CMK (cell line): Measurements from ENCODE around the gene VWA5A.
"Not testable (repeated sequence)": the region's sequence is repeated elsewhere in the genome, so short reads cannot be mapped to it uniquely, and the experiment has no call there.

Source experiments
- DNase-seq: peaks from one replicate; pipeline ENCODE4 v3.0.0-alpha.2; 2010; ENCODE audit warnings: low read depth

VWA5A gene

DNA sequence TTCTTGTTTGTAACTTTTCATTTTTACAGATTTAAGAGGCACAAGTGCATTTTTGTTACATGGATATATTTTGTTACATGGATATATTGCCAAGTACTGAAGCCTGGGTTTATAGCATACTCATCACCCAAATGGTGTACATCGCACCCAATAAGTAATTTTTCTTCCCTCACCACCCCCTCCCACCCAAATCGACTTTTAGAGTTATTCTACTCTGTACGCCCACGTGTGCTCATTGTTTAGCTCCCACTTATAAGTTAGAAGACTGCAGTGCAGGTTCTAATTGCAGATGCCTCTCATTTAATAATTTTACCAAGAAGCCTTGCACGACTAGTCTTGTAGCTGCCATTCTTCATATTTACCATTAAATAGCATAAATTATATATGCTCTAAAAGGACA is 20.5 kb upstream of the VWA5A start:
- DNase-seq = no peak

DNA sequence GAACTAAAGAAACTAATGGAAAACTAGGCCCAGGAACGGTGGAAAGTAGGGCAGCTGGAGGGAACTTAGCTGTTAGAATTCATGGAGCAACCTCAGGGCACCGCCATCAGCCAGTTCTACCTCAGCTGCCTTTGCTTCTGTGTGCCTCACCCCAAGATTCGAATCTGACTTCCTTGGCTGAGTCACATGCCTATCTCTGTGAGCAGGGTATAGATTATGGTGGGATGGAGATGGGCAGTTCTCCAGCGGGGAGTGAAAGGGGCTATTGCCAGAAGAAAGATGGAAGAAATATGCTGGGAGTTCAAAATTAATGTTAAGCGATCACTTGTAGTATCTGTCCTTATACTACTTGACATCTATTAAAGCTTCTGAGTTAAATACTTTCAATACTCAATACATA is 18.9 kb upstream of the VWA5A start:
- no peak for DNase-seq

DNA sequence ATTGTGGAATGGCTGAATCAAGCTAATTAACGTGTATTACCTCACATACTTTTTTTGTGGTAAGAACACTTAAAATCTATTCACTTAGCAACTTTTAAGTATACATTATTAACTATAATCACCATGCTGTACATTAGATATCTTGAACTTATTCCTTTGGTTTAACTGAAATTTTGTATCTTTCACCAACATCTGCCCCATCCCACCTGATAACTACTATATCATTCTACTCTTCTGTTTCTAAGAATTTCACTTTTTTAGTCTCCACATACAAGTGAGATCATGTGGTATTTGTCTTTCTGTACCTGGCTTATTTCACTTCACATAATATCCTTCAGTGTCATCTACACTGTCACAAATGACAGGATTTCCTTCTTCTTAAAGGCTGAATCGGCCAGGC is 17.1 kb upstream of the VWA5A start:
- no peak for DNase-seq

DNA sequence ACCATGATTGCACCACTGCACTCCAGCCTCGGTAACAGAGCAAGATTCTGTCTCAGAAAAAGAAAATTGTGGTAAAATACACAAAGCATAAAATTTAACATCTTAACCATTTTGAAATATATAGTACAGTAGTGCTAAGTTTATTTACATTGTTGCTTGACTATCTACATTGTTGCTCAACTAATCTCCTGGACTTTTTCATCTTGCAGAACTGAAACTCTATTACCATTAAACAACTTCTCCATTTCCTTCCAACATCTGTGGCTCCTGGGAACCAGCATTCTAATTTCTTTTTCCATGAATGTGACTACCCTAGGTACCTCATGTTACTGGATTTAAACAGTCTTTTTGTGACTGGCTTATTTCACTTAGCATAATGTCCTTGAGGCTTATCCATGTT is 13.5 kb upstream of the VWA5A start:
- no peak for DNase-seq

DNA sequence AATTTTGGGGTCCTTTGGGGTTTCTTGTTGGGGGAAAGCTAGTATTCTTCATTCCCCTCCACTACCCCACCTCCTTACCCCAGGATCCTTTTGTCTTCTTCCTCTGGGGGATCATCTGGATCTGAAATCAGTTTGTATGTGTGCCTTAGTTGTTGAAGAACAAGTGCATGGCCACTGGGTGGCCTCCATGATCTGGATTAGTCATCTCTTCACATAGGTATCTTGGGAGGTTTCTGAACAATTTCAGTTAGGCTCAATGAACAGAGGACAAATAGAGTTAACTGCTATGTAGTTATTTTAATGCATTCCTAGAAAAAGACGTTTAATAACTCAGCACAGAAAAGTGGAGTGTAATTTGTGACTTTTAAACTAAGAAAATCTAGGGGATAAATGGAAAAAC is 7.1 kb upstream of the VWA5A start:
- no peak for DNase-seq

DNA sequence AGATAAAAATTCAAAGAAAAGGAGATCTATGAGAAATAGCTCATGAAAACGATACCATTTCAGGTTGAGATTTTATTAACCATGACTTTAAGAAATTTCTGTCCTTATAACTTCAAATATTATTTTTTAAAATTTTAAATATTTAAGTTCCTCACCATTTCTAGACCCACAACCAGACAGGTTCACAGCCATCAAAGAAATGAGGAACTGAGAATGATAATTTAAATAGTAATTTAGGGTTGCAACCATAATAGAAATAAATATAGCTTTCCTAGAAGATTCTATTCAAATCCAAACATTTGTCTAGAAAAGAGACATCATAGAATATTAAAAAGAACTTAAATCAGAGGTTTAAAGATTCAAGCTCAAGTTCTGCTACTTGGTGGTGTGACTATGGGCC is 5.9 kb upstream of the VWA5A start:
- no peak for DNase-seq

DNA sequence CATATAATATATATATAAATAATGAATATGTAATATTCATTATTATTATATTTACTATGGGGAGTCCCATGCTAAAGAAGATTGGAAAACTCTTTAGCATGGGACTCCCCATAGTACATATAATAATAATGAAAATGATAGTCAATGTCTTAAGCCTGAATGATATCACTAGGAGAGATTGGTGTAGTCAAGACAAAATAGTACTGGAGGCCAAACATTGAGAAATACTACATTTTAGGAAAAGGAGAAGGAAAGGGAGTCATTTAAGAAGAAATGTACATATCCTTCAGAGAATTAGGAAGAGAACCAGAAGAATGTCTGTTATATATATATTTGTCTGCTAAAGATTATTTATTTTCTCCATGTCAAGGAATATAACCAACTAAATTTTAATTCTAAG is 5.0 kb upstream of the VWA5A start:
- DNase-seq = no peak

DNA sequence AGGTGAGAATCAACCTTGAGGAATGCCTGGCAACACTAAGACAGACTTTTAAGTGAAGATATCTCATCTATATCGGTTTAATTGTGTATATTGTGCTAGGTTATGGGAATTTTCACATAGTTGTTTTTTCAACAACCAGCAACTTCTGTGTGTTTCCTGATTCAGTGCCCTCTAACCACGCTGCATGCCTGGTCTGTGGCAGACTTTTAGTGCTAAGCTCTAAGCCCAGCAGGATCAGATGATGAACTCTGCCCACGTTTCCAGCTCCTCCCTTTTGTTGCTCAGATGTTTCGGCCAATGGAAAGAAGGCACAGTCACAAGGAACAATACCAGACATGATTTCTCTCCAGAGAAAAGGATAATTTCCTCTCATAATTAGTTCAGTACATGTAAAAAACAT is 1.4 kb upstream of the VWA5A start:
- no peak for DNase-seq

DNA sequence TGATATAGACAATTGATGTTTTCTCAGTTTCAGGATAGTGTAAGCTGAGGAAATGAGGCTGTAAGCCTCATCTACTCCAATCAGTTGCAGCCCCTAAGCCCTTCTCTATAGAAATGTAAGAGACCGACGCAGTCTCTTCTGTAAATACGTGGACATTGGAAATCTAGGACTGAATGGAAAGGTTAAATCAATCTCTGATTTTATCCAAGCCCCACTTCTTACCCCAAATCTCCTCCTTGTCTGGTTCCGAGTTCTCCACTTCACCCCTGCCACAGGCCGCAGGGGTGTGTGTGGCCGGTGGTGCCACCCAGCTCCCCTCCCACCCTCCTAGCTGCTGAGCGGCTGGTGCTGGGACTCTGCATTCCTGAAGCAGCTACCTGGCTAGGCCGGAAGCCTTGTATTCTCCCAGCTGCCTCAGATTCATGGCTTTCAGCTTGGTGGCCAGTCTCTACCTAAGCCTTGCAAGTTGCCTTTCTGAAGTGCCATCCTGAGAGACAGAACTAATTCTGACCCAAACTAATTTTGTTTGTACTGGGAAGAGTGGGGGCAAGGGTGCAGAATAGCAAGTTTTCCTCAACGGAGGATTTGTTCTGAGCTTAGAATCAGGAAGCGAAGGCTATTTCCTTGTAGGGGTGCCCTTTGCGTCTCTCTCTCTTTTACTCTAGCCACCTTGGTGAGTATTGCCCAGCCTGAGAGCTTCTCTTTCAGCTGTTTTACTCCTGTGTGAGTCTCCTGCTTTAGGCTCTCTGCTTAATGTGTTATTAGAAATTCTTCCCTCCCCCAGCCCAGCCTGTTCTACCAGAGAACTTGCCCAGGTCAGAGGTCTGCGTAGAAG is 749 bp downstream of the VWA5A start:
- no peak for DNase-seq

DNA sequence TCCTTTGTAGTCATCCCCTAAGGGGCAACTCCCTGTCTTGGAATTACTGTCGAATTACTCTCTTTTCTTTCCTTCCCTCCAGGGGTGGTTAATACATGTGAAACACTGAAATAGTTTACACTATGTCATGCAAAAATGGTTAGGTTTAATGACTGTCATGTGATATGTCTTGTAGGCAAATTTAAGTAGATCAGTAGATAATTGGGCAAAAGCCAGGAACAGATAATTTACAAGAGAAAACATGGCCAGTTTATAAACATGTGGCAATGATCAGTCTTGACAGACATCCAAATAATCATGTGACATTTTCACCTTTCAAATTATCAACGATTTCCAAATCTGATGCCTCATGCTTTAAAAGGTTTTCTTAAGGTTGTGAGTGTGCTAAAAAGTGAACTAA is 3.9 kb downstream of the VWA5A start:
- no peak for DNase-seq

DNA sequence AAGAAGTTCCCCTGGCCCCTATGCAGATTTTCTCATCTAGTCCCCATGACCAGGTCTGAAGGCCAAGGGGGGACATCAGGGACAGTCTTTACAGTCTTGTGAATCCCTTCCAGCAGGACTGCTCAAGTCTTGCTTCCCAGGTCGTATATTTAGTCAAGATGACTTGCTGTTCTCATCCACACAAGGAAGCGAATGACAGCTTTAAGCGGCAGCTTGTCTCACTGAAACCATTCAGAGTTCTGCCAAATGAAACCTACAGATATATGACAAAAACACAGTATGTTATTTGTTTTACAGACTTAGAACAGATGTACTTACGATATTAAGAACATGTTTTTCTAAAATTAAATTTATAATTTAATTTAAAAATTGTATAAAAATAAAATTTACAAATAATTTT is 5.6 kb downstream of the VWA5A start:
- no peak for DNase-seq

DNA sequence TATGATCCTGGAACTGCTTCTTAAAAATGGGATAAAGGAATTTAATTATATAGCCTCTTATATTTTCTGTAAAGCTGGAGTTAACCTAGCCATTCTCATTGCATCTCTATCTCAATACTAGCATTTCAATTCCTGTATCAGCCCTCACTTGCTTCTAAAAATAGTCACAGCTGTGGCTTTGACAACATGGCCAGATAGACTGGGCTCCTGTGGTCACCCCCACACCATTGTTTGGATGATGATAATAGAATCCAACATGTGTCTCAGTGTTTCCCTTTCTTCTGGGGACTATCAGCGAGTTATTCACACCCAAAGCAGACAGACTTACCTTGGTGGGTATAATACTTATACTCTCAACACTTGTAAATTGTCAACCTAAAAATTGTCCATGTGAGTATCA is 6.9 kb downstream of the VWA5A start:
- no peak for DNase-seq

DNA sequence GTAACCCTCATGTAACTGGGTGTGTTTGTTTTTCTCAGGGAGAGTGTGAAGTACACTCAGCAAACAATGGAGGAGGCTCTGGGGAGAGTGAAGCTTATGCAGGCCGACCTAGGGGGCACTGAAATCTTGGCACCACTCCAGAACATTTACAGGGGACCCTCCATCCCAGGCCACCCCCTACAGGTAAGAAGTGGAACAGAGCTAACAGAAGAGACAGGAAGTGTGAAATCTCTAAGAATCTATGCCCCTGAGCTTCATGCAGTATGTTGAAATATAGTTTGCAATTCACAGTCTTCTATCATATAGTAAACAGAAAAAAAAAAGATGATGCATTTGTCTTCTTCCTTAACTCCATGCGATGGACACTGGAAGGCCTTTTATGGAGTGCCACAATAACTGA is 8.4 kb downstream of the VWA5A start:
- no peak for DNase-seq

DNA sequence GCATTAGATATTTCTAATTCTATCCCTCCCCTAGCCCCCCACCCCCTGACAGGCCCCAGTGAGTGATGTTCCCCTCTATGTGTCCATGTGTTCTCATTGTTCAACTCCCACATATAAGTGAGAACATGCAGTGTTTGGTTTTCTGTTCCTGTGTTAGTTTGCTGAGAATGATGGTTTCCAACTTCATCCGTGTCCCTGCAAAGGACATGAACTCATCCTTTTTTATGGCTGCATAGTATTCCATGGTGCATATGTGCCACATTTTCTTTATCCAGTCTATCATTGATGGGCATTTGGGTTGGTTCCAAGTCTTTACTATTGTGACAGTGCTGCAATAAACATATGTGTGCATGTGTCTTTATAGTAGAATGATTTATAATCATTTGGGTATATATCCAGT is 11.9 kb downstream of the VWA5A start:
- DNase-seq = not testable (repeated sequence)

DNA sequence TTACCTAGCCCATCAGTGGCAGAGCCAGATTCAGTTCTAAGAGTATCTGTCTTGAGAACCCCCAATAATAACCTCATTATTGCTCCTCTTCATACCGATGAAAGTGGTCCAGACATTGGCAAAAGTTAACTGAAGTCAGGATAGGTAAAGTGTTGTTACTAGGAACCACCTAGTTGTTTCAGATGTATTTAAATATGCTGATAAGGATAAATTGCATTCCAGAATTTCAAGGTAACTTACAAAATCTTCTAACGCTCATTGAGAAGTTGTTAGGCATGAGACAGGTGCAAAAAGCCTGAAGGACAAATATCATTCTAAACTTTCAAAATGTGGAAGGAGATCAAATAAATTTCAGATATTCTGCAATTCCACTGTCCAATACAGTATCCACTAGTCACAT is 27.8 kb downstream of the VWA5A start:
- DNase-seq = no peak

DNA sequence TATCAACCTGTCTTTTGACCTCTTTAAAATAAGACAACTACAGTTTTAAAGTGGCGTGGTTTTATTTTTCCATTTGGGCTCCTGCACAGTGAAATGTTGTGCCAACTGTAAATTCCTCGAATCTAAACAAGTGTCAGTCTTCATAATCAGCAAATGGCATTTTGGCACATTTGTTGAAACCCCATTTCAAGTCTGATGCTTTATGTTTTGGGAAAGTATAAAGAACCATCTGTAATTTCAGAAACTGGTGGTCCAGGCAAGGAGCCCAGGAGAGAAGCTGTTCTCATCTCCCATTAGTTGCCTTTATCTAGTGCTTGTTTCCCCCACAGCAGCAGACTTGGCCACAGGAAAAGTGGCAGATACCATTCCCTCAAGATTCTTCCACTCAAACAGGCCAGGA is 32.7 kb downstream of the VWA5A start:
- DNase-seq = no peak

DNA sequence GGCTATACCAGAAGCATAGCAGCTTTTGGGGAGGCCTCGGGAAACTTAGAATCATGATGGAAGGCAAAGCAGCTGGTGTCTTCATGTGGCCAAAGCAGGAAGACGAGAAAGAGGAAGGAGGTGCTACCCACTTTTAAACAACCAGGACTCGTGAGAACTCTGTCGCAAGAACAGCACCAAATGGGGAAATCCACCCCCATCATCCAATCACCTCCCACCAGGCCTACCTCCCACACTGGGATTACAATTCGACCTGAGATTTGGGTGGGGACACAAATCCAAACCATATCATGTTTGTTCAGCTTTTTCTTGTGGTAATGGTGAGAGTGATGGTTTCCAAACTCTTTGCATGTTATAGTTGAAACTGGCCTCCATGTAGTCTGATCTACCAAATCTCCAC is 35.4 kb downstream of the VWA5A start:
- DNase-seq = peak; percentile 24

DNA sequence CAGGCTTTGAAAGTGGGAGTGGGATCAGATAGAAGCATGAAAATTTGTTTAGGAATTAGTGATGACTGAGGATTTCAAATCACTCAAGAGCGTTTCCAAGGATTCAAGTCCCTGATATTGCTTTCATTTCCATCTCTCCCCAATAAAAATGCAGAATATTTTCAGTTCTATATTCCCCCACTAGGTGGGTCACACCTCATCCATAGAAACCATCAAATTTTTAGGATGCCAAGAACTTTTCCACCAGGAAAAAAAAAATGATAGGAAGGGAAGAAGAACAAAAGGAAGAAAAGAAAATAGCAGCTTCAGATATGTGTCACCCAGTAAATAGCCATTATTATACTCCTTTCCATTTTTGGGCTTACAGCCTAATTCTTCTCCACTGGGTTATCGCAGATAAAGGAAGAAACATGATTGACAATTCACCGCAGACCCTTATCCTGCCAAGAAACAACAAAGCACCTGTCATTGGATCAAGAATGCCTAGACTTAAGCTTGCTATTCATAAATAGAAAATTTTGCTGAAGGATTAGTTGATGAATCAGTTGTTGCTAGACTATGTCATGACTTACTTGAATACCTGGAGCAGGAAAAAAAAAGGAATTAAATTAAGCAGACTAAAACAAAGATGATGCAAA is 37.6 kb downstream of the VWA5A start:
- no peak for DNase-seq

DNA sequence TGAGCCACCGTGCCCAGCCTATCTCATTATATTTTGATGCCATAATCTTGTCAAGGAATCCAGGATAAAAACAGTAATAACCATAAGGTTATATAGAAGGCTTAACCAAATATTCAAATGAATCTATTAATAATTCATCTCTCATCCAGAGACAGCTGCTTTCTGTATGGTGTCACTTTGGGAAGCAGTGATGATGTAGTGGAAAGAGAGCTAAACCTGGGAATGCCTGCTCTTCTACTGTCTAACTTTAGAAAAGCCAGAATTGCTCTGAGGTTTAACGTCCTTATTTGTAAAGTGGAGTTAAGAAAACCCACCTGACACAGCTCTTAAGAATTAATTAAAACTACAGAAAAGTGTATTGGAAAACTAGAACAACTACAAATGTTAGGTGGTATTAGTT is 38.6 kb downstream of the VWA5A start:
- no peak for DNase-seq

DNA sequence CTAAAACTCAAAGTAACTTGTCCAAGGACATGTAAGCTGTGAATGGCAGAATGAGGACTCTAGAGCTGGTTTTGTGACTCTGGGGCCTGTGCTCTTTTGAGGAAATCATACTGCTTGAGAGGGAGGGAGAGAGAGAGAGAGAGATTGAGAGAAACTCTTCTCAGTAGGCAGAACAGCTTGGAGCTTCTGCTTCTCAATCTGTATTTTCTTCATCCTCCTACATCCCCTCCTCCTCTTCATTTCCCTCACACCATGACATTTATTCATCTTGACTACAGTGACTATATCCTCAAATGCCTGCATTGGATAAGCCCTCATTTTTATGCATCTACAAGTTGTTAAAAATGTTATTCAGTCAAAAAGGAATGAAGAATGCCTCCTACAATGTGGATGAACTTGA is 44.2 kb downstream of the VWA5A start:
- no peak for DNase-seq

DNA sequence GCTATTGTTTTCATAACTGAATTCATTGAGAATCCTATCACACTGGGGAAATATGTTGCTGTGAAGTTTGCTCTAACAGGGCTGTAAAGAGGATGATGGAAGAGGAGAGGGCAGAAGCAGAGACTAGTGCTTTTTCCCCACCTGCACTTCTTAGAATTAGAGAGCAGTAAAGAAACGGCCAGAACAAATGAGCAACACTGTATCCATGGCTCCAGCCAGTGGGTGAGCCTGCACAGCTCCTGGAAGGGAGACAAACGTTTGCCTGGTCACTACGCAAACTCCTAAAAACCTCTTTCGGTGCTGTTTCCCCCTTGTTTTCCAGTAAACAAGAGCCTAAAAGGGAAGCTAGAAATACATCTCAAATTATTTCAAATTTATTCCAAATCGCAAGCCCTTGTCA is 45.7 kb downstream of the VWA5A start:
- DNase-seq = no peak

DNA sequence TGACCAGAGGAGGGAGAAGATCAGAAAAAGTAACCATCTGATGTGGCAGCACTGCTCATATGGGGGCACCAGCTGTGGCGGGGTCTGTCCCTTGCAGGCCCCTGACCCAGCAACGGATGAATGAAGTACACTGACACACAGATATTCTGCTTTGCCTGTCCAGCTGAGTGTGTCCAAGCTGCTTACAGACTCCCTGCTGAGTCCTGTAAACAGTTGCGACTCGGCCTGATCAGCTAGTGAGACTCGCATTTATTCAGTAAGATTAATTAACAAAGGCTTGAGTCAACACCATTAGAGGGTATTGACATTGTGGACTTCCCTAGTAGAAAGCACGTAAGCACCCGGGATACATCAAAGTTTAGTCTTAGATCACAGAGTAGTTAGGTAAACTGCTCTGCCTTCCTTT is 52.6 kb downstream of the VWA5A start:
- no peak for DNase-seq

DNA sequence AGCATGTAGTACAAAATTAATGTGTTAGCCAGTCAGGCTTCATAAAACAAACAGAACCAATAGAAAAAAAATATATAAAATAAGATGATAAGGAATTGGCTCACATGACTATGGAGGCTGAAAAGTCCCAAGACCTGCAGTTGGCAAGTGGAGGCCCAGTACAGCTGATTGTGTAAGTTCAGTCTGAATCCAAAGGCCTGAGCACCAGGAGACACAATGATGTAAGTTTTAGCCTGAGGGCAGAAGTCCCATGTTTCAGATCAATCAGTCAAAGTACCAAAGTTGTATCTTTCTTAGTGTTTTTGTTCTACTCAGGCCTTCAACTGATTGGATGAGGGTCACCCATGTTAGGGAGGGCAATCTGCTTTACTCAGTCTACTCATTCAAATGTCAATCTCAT is 53.5 kb downstream of the VWA5A start:
- no peak for DNase-seq

DNA sequence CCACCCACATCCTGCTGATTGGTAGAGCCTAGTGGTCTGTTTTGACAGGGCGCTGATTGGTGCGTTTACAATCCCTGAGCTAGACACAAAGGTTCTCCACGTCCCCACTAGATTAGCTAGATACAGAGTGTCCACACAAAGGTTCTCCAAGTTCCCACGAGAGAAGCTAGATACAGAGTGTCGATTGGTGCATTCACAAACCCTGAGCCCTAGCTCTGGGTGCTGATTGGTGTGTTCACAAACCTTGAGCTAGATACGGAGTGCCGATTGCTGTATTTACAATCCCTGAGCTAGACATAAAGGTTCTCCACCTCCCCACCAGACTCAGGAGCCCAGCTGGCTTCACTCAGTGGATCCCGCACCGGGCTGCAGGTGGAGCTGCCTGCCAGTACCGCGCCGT is 55.1 kb downstream of the VWA5A start:
- not testable (repeated sequence) for DNase-seq
